Amniotic stem cell (primary cell): ENCODE data around the gene PLS1.
A peak's percentile ranks its signal among the peaks of the same experiment; 100 is the strongest.
"Not testable (repeated sequence)": the region's sequence is repeated elsewhere in the genome, so short reads cannot be mapped to it uniquely, and the experiment has no call there.

Experiments used
- DNase-seq: peaks from one replicate; lab custom pipeline; 2025; lab: John Stamatoyannopoulos, UW

Gene PLS1

DNA sequence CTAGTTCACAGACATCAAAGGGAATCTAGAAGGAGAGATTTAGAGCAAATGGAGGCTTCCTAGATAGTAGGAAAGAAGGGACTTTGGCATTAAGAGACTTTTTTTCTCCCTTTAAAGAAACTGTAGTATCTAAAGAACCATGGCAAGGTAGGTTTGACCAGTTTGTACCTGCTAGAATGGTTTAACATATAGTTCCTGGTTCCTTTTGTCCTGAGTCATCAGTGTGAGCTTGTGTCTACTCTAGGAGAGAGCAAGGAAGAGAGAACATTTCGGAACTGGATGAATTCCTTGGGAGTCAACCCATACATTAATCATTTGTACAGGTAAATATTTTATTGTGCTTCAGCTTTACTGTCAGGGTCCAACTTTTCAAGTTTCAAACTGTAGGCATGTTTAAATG is 98.0 kb downstream of the PLS1 start:
- no peak for DNase-seq

- DNase-seq: no peak
These were observed 109.0 kb downstream of the PLS1 start for GRCh38 chr3:142705198-142705597.

DNA sequence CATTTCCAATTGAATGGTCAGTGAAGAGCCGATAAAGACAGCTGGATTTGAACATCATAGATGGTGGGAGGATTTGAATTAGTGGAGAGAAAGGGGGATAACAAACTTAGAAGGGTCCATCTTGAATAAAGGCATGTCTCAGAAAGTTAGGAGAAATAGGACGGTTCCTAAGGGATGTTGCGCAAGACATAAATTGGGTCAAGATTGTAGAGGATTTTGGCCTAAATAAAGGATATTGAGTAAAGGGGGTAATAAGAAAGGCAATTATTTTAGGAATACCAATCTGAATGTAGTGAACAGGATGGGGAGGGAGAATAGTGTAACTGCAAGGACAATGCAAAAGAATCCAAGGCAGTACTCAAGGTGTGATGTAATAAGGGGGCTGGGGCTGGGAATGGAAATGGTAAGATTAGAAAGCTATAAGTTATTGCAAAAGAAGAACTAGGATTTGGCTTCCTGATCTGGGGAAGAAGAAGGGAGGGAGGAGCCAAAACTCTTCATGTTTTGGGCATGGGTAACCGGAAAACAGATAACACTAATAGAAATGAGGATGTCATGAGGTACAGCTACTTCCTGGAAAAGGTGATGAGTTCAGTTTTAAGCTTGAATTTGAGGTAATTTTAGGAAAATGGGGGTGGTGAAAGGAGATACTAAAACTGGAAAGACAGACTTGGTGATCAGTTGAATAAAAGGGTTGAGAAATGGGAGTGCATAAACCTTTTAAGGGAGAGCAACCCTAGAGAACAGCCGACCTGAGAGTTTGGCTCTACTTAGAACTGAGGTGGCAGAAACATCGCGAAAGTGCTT is 110.3 kb downstream of the PLS1 start:
- DNase-seq: no peak

GRCh38 chr3:142709207-142709606 is 113.0 kb downstream of the PLS1 start:
- DNase-seq: no peak

DNA sequence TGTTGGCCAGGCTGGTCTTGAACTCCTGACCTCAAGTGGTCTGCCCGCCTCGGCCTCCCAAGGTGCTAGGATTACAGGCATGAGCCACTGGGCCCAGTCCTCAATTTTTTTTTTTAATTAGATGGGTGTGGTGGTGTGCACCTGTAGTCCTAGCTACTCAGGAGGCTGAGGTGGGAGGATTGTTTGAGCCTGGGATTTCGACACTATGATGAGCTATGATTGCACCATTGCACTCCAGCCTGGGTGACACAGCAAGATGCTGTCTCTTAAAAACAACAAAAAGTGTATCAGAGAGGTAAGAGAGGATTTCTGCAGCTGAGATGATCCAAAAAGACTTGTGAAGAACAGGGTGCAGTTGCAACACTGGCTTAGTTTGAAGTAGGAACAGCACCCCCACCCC is 118.7 kb downstream of the PLS1 start:
- not testable (repeated sequence) for DNase-seq

GRCh38 chr3:142716102-142716501 is 119.9 kb downstream of the PLS1 start:
- no peak for DNase-seq

DNA sequence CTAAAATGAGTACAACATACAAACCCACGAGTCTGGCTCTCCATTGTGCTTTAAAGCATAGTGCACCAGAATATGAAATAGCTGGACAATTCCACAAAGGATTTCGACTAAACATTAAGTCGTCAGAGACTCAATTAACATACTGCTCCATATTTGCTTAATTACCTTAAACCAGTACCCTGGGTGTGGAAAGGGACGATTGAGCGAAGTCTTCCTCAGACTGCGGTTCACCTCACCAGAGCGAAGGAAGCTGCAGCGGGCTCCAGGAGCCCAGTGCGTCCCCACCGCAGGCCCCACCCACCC is 127.4 kb downstream of the PLS1 start:
- DNase-seq: no peak

DNA sequence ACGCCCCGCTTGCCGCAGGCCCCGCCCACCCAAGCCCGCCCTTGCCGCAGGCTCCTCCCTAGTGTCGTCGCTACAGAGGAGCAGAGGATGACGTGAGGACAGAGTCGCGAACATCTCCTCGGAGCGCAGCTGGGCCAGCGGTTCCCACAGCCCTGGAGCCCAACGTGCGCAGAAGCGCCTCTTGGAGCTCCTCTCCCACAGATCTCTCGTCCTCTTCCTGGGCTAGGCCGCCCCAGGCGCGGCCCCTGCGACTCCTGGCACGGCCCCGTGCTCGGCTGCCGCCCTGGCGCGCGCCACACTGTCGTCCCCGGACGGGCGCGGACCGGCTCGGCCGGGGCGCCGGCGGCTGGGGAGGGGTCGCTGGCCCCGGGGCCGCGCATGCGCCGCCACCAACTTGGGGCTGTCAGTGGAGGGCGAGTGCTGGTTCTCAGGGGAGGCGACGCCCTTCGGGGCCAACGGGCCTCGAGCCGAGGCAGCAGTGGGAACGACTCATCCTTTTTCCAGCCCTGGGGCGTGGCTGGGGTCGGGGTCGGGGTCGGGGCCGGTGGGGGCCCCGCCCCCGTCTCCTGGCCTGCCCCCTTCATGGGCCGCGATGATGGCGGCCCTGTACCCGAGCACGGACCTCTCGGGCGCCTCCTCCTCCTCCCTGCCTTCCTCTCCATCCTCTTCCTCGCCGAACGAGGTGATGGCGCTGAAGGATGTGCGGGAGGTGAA is 127.9 kb downstream of the PLS1 start, which contains the start of gene TRPC1:
TSS of gene TRPC1 (plus strand) at position 67 of the 714 bp plus-strand sequence. CDS start at position 593, 526 bp downstream.
- peak; percentile 37 for DNase-seq

GRCh38 chr3:142724682-142725356 is 128.6 kb downstream of the PLS1 start:
- no peak for DNase-seq

DNA sequence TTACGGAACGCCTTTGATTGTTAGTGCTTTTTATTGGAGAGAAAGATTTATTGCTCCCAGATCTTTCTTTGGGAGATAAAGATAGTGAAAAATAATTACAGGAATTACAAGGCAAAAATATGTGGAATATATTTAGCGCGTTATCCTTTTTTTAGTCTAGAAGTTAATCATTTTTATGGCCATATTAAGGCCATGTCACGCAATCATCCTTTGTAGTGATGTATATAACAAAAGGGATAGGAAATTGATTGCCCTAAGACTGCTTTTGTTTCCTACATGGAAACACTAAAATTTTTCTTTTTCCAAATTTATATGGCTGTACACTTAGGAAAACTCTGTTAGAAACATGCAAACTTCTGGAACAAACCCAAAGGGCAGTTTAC is 129.2 kb downstream of the PLS1 start:
- no peak for DNase-seq

DNA sequence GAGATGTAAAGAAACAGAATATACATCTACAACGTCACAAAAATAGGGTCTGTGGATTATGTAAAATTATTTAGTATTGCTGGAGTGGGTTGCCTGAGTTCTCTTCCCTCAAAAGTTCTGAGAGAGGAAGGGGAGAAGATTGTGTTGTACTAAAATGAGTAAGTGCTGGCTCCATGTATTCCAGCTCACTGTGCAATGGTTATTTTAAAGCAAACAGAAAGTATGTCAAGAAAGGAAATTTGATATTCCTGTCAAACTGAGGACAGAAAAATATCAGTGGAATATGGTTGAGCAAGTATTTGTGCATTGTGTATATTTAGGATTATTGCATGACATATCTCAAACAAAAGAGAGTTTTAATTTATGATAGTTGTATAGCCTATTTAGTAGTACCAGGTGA is 129.8 kb downstream of the PLS1 start:
- DNase-seq: no peak

DNA sequence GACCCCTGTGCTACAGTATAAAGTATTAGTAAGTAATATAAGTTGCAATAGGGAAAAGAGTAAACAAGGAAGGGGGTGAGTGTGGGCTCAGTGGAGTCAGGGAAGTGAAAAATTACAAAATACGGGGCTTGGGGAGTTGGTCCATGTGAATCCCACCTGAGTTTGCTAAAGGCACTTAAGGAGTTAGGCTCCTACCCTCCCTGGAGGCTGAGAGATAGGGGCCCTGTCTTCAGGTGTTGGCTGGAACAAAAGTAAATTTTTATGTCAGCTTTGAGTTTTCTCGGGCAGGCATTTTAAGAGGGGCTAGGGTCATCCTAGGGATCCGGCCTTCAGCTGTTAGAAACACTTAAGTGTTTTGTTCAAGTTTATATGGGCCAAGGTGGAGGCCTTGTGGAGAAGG is 135.9 kb downstream of the PLS1 start:
- no peak for DNase-seq

GRCh38 chr3:142734834-142735233 is 138.6 kb downstream of the PLS1 start:
- DNase-seq: no peak

- DNase-seq: no peak
These were observed 139.3 kb downstream of the PLS1 start for GRCh38 chr3:142735462-142735861.

GRCh38 chr3:142738396-142738795 is 142.2 kb downstream of the PLS1 start:
- no peak for DNase-seq

DNA sequence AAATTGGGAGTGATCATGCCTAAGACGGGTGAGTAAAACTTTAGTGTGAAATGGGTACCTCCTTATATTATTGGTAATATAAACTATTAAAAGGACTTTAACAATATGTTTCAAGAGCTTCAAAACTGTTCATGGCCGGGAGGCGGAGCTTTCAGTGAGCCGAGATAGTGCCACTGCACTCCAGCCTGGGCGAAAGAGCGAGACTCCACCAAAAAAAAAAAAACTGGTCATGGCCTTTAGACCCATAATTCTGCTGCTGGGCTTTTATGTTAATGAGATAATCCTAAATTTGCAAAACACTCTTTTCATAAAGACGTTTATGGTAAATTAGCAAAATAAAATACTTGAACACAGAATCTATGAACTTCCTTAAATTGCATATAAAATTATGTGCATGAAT is 150.5 kb downstream of the PLS1 start:
- DNase-seq: no peak

GRCh38 chr3:142750531-142750930 is 154.3 kb downstream of the PLS1 start:
- not testable (repeated sequence) for DNase-seq

DNA sequence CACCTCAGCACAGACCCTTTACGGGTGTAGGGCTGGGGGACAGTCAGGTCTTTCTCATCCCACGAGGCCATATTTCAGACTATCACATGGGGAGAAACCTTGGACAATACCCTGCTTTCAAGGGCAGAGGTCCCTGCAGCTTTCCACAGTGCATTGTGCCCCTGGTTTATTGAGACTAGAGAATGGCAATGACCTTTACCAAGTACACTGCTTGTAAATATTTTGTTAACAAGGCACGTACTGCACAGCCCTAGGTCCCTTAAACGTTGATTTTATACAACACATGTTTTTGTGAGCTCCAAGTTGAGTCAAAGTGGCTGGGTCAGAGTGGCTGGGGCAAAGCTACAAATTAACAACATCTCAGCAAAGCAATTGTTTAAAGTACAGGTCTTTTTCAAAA is 156.4 kb downstream of the PLS1 start:
- not testable (repeated sequence) for DNase-seq

- DNase-seq: no peak
These were observed 158.3 kb downstream of the PLS1 start for GRCh38 chr3:142754494-142754893.
